Cardiac fibroblast (primary cell): ENCODE results near the gene DMTF1.

ENCODE experiments used
- DNase-seq, 2 donors: peaks; one replicate each; pipeline versions ENCODE4 v3.0.0 to v3.0.0-alpha.2; 2010; ENCODE audit warnings: low read depth in 2 of 2
- H3K4me3 ChIP-seq, 2 donors: replicated peaks in 1 of 2; 1 replicate in 1 of 2; 2 replicates in 1 of 2; pipeline ENCODE4 v1.5.1; 2011; ENCODE audit warnings: low read depth in 2 of 2, low read length in 2 of 2, mild to moderate bottlenecking in 2 of 2, moderate library complexity in 1 of 2
- CTCF ChIP-seq: IDR thresholded peaks from one replicate; pipeline ENCODE4 v1.5.1; 2011; ENCODE audit warnings: low read depth, mild to moderate bottlenecking, low read length, inconsistent platforms

The DMTF1 gene

DNA sequence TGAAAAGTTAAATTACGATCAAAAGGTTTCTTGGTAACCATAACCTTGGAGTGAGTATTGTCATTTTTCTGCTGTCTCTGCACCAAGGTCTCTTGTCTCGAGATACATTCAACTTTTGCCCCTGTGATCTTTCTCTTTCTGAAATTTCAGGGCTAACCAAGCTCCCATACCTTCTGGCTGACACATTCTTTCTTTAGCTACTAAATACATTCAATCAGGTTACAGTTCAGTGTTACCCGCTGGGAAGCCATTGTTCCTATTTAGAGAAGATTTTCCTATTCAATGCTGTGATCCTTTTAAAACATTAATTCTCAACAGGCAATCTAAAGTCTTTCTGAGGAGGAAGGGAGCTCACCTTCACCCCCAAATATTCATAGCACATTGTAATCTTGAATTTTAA lies 22.9 kb upstream of the DMTF1 start:
- no peak for TF ChIP-seq CTCF
- no peak for DNase-seq
- H3K4me3 ChIP-seq: no peak overlapping the region

DNA sequence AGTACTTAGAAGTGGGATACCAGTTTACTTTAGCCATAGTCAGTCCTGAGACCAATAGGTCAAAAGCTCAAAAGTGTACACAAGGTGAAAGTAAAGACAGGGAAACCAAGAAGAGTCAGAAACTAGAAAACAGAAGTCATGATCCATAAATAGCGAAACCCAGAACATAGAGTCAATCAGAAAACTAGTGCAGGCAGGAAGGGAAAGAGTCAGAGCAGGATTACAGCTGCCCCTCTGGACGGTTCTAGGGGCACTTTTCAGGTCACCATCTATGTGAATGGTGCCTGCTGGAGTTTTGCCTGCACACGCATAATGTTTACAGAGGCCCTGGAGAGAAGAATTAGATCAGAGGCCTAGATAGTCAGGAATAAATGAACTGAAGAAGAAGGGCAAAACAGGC lies 22.4 kb upstream of the DMTF1 start:
- no peak for DNase-seq
- no peak overlapping the region for H3K4me3 ChIP-seq
- no peak for TF ChIP-seq CTCF

GRCh38 chr7:87131771-87132170 lies 20.5 kb upstream of the DMTF1 start:
- no peak for TF ChIP-seq CTCF
- DNase-seq: peak in 1 of 2 donors; percentile 58
- H3K4me3 ChIP-seq: no peak overlapping the region

DNA sequence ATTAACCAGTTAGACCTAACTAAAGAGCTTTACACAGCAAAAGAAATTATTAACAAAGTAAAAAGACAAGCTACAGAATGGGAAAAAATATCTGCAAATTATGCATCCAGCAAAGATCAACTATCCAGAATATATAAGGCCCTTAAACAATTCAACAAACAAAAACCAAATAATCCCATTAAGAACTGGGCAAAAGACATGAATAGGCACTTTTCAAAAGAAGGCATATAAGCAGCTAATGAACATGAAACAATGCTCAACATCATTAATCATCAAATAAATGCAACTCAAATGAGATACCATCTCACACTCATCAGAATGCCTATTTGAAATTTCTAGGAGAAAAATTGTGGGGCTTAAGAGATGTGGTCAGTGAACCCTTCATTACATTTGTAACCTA lies 15.0 kb upstream of the DMTF1 start:
- no peak for TF ChIP-seq CTCF
- DNase-seq: no peak
- H3K4me3 ChIP-seq: no peak overlapping the region

GRCh38 chr7:87139514-87139913 lies 12.7 kb upstream of the DMTF1 start:
- TF ChIP-seq CTCF: no peak
- no peak overlapping the region for H3K4me3 ChIP-seq
- no peak for DNase-seq

GRCh38 chr7:87140271-87140748 lies 11.9 kb upstream of the DMTF1 start:
- DNase-seq: peak in 1 of 2 donors; percentile 3
- TF ChIP-seq CTCF: no peak
- no peak overlapping the region for H3K4me3 ChIP-seq

DNA sequence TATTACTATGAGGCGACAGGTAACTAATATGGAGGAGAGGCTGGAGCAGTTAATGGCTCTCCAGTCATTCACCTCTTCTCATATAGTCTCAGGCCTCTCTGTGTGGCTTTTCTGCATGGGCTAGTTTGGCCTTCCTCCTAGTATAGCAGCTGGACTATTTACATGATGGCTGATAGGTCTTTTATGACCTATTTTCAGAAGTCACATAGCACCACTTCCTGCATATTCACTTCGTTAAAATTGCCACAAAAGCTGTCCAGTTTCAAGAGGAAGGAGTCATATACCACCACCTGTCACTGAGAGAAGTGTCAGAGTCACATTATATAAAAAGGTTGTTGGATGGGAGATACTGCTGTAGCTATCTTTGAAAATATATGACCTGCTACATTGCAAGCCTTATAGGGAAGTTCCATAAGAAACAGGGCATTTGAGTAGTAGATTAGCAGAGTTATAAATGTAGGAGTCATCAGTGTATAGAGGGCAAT lies 8.0 kb upstream of the DMTF1 start:
- TF ChIP-seq CTCF: no peak
- H3K4me3 ChIP-seq: no peak overlapping the region
- DNase-seq: no peak
